Mucosa of rectum (tissue), 2 donors: ENCODE results near the gene PRIMA1.
A peak's percentile ranks its signal among the peaks of the same experiment; 100 is the strongest.

Experiments
- H3K27ac ChIP-seq, 2 donors: one replicate each; pipeline ENCODE4 v1.7.0; 2013; ENCODE audit warnings: inconsistent platforms in 2 of 2, low read depth in 2 of 2, low read length in 2 of 2
- H3K27me3 ChIP-seq, 2 donors: one replicate each; pipeline ENCODE4 v1.7.0; 2013; ENCODE audit warnings: low read length in 2 of 2; ENCODE audit not compliant: control insufficient read depth in 2 of 2, insufficient read depth in 2 of 2
- H3K36me3 ChIP-seq, 2 donors: one replicate each; pipeline ENCODE4 v1.7.0; 2013; ENCODE audit warnings: low read length in 2 of 2; ENCODE audit not compliant: control insufficient read depth in 2 of 2, insufficient read depth in 2 of 2
- H3K4me1 ChIP-seq, 2 donors: one replicate each; pipeline ENCODE4 v1.7.0; 2013; ENCODE audit warnings: low read length in 2 of 2, mild to moderate bottlenecking in 1 of 2; ENCODE audit not compliant: control insufficient read depth in 2 of 2, insufficient read depth in 2 of 2
- H3K4me3 ChIP-seq, 2 donors: one replicate each; pipeline ENCODE4 v1.7.0; 2013; ENCODE audit warnings: low read length in 2 of 2
- H3K9ac ChIP-seq, 2 donors: one replicate each; pipeline ENCODE4 v1.7.0; 2013; ENCODE audit warnings: low read length in 2 of 2, low read depth in 1 of 2, mild to moderate bottlenecking in 1 of 2
- H3K9me3 ChIP-seq, 2 donors: one replicate each; pipeline ENCODE4 v1.7.0; 2013; ENCODE audit warnings: low read length in 2 of 2; ENCODE audit not compliant: control insufficient read depth in 2 of 2
- donor health status: healthy.
- donor health status: Normal muscosa, but diverticular disease.

The PRIMA1 gene

DNA sequence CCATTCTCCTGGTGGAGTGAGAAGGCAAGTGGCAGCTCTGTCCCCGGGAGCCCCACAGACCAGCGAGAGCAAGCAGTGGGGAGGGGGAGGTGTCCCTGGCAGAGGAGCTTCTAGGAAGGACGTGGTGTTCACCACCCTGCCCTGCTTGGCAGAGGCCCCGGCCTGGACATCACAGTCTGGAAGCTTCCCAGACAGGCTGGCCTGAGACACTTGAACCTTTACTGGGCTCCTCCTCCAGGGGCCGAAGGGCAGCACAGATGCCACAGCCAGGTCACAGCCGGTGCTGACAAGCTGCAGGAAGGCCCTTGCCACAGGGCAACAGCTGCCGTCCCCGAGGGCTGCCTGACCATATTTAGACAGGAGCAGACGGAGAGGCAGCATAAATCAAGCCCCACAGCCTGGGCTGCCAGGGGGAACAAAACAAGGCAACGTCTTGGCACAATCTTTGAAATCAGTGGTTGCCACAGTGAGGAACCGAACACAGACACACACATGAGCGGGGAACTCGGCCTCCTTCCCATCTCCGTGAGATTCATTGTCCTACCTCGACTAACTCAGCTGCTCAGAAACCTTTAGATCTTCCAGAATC is 28.5 kb downstream of the PRIMA1 start:
- H3K9me3 ChIP-seq: no peaks in the 10 kb centered on the region
- H3K4me1 ChIP-seq: no peaks in the 10 kb centered on the region
- H3K27me3 ChIP-seq: no peaks in the 10 kb centered on the region
- no peaks in the 10 kb centered on the region for H3K36me3 ChIP-seq
- H3K9ac ChIP-seq: no peak overlapping the region
- H3K27ac ChIP-seq: no peak overlapping the region
- H3K4me3 ChIP-seq: no peak overlapping the region

DNA sequence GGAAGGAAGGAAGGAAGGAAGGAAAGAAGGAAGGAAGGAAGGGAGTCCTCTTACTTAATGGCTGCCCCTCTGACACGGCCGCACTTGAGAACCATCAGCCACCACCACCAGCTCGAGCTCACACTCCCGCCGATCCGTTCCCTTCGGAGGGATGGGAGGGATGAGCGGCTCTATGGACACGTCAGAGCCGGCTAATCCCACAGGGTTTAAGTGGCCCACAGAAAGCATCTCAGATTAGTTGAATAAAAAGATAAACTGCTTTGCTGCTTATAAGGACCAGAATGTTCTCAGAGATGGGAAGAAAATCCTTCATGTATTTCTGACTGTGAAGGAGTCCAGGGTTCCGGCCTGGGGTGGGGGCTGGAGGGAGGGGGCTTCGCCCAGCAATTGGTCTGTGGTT is 31.1 kb downstream of the PRIMA1 start:
- Histone ChIP-seq H3K36me3 (no peaks in the 10 kb centered on the region), H3K9ac (no peak overlapping the region), H3K9me3 (no peaks in the 10 kb centered on the region), H3K4me1 (no peaks in the 10 kb centered on the region), H3K27ac (peak overlapping the region; percentile 32 to 35), H3K27me3 (no peaks in the 10 kb centered on the region), H3K4me3 (no peak overlapping the region)

DNA sequence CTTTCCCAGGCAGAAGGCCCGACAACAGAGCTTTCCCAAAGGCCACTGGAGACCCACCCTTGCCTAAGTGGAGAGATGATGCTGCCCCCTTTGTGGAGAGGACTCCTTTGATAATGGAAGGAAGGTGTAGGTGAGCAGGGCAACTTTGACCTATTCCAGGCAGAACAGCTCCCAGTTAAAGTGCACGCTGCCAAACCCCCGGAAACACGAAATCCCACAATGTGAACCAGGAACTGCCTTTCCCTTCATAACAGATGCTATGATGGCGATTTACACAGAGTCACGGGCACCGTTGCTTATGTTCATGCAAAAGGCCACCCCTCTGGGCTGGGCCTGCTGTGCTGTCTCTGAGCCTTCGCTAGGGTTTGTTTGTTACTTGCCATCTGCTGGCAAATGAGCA is 34.6 kb downstream of the PRIMA1 start:
- H3K27ac ChIP-seq: no peak overlapping the region
- H3K4me3 ChIP-seq: no peak overlapping the region
- H3K36me3 ChIP-seq: no peaks in the 10 kb centered on the region
- H3K9me3 ChIP-seq: no peaks in the 10 kb centered on the region
- no peaks in the 10 kb centered on the region for H3K27me3 ChIP-seq
- no peaks in the 10 kb centered on the region for H3K4me1 ChIP-seq
- no peak overlapping the region for H3K9ac ChIP-seq

DNA sequence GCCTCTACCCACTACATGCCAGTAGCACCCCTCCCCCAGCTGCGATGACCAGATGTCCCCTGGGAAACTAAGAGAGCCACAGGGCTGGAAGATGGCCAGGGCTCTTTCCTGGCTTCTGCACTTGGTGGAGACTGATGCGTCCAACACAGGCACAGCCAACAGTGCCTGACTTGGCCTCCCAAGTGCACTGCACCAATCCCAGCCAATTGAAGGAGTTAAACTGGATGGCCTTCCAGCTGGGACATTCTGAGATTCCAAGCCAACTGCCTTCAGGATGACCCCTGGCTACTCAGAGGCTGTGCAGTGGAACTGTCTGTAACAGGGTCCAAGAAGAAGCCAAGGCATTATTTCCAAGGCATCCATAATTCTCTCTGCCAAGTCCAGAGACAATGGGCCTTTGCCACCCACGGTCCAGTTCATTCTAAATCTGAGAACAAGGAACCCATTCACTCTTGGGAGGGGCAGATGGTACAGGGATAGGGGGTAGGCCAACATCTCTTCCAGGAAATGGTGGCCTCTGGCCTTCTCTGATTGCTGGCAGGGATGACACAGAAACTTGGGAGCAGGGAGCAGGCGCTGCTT is 35.2 kb downstream of the PRIMA1 start:
- H3K27me3 ChIP-seq: no peaks in the 10 kb centered on the region
- H3K9ac ChIP-seq: no peak overlapping the region
- H3K27ac ChIP-seq: no peak overlapping the region
- H3K4me3 ChIP-seq: no peak overlapping the region
- no peaks in the 10 kb centered on the region for H3K36me3 ChIP-seq
- H3K4me1 ChIP-seq: no peaks in the 10 kb centered on the region
- no peaks in the 10 kb centered on the region for H3K9me3 ChIP-seq

DNA sequence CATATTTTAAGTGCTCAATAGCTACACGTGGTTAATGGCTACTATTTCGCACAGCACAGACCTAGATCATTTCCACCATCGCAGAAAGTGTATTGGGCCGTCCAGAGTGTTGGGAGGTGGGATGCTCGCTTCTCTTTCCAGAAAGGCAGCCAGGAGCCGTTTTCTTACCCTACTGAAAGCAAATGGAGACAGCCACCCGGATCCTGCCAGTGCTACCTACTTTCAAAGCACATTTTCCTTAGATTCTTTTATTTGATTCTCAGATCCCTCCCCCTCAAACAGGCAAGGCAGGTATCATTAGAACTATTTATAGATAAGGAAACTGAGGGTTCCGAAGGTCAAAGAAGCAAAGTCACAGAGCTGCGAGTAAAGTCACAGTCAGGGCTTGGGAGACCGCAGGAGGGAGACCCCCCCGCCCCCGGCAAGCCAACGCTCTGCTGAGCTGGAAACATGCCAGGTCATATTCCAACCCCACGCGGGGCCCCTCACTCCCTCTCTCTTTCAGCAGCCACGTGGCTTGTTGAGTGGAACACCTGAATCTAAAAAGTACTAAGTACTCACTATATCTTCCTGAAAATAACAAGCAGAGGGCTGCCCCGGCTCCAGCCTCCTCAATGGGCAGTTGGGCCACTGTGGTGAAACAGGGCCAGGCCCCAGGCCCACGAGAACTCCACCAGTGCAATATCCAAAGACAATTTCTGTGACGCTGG is 36.2 kb downstream of the PRIMA1 start:
- H3K9ac ChIP-seq: no peak overlapping the region
- H3K27ac ChIP-seq: no peak overlapping the region
- H3K4me1 ChIP-seq: no peaks in the 10 kb centered on the region
- no peaks in the 10 kb centered on the region for H3K27me3 ChIP-seq
- H3K4me3 ChIP-seq: no peak overlapping the region
- H3K36me3 ChIP-seq: no peaks in the 10 kb centered on the region
- H3K9me3 ChIP-seq: no peaks in the 10 kb centered on the region

DNA sequence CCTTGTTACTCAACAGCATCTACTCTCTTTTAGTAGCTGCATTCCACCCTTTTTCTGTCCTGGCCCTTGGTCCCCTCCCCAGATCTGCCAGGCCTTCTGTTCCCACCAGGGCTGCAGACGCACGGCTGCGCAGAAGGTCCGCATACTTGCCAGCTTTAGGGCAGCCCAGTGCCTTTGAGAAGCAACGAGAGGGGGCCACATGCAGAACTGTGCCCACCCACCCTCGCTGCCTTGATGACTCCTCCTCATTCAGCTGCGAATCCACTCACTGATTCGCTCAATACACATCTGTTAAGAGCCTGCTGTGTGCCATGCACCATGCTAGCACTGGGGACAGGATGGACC is 39.2 kb downstream of the PRIMA1 start:
- Histone ChIP-seq H3K4me1 (no peaks in the 10 kb centered on the region), H3K9ac (no peak overlapping the region), H3K27ac (peak overlapping the region in 1 of 2 donors; percentile 26), H3K9me3 (no peaks in the 10 kb centered on the region), H3K36me3 (no peaks in the 10 kb centered on the region), H3K4me3 (no peak overlapping the region), H3K27me3 (no peaks in the 10 kb centered on the region)

DNA sequence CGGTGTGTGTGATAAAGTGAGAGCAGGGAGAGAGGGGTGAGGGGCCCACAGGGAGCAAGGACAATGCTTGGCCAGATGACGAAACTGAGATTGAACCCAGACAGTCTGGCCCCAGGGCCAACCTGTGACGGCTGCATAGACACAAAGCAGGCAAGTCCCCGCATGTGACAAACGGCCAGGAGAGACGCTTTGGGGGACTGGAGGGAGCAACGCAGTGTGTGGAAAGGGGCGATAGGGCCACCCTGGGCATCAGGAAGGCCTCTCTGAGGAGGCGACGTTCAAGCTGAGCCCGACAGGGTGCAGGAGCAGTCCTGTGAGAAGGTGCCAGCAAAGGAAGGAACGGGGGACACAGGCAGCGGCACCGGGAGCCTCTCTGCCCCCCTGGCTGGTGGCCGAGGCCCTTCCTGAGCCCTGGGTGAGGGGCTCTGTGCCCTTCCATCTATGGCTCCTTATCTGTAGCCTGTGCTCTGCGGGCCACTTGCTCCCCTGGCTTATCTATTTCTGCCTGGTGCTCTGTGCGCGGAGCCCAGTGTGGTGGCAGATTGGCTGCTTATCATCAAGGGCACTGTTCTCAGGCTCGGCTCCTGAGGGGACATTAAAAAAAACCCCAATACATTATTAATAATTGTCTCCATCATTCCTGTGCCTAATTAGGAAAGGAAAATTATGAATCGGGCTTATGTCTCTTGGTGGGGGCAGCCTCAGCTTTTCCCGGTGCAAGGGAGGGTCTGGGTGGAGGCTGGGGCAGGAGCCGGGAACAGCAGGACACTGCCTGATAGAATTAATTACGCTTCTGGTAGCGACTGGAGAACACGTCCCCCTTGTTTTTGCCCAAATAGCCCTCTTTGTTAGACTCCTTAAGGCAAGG is 39.8 kb downstream of the PRIMA1 start:
- Histone ChIP-seq H3K27ac (no peak overlapping the region), H3K9ac (no peak overlapping the region), H3K9me3 (no peaks in the 10 kb centered on the region), H3K27me3 (no peaks in the 10 kb centered on the region), H3K4me3 (no peak overlapping the region), H3K4me1 (no peaks in the 10 kb centered on the region), H3K36me3 (no peaks in the 10 kb centered on the region)

DNA sequence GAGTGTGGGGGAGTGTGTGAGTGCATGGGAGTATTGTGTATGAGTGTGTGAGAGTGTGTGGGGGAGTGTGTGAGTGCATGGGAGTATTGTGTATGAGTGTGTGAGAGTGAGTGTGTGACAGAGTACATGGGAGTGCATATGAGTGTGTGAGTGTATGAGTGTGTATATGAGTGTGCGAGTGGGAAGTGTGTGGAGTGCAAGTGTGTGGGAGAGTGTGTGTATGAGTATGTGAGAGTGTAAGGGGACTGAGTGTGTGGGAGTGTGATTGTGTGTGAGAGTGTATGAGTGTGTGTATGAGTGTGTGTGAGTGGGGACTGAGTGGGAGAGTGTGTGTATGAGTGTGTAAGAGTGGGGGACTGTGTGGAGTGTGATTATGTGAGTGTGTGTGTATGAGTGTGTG is 40.7 kb downstream of the PRIMA1 start:
- Histone ChIP-seq H3K4me1 (no peaks in the 10 kb centered on the region), H3K9ac (no peak overlapping the region), H3K36me3 (no peaks in the 10 kb centered on the region), H3K27me3 (no peaks in the 10 kb centered on the region), H3K9me3 (no peaks in the 10 kb centered on the region), H3K27ac (no peak overlapping the region), H3K4me3 (no peak overlapping the region)

DNA sequence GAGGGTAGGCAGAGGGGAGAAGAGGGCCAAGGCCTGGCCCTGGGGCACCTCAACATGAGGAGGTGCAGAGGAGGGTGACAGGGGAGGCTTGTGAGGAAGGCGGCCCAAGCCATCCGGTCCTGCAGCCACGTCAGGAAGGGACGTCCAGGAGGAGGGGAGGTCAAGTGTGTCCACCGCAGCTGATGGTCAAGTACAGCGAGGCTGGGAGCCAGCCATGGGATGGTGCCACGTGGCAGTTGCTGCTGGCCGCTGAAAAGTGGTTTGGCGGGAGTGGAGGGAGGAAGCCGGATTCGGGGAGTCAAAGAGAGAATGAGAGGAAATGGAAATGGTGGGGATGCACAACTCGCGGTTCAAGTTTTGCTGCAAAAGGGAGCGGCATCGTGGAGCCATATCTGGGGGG is 41.2 kb downstream of the PRIMA1 start:
- no peaks in the 10 kb centered on the region for H3K27me3 ChIP-seq
- no peaks in the 10 kb centered on the region for H3K9me3 ChIP-seq
- no peak overlapping the region for H3K27ac ChIP-seq
- no peak overlapping the region for H3K9ac ChIP-seq
- no peak overlapping the region for H3K4me3 ChIP-seq
- no peaks in the 10 kb centered on the region for H3K36me3 ChIP-seq
- H3K4me1 ChIP-seq: no peaks in the 10 kb centered on the region
